Measurements from ENCODE around the gene DYRK3.

Gene DYRK3

GRCh38 chr1:206684478-206685333, 49.4 kb downstream of the DYRK3 start, which contains the start of gene MAPKAPK2:
TSS of gene MAPKAPK2 (plus strand) at chr1:206684905. CDS start at chr1:206685230, 325 bp downstream.
- DNase-seq, result no peak

GRCh38 chr1:206685334-206685768, 50.0 kb downstream of the DYRK3 start:
- no peak for DNase-seq

GRCh38 chr1:206685769-206686477, 50.6 kb downstream of the DYRK3 start:
- no peak for DNase-seq

GRCh38 chr1:206686478-206687249, 51.3 kb downstream of the DYRK3 start:
- no peak for DNase-seq

- no peak for DNase-seq
Observed at GRCh38 chr1:206687251-206687914, 52.0 kb downstream of the DYRK3 start.

GRCh38 chr1:206687915-206688442, 52.6 kb downstream of the DYRK3 start:
- DNase-seq, result no peak

- no peak for DNase-seq
Observed at GRCh38 chr1:206690516-206690915, 55.2 kb downstream of the DYRK3 start.

- DNase-seq, result no peak
Observed at GRCh38 chr1:206691604-206692003, 56.3 kb downstream of the DYRK3 start.

- DNase-seq, result no peak
Observed at GRCh38 chr1:206693029-206693428, 57.7 kb downstream of the DYRK3 start.

GRCh38 chr1:206693592-206693991, 58.3 kb downstream of the DYRK3 start:
- no peak for DNase-seq

GRCh38 chr1:206694171-206695124, 59.1 kb downstream of the DYRK3 start:
- DNase-seq, result no peak

- DNase-seq, result no peak
Observed at GRCh38 chr1:206695733-206696132, 60.4 kb downstream of the DYRK3 start.

GRCh38 chr1:206696812-206697585, 61.7 kb downstream of the DYRK3 start:
- DNase-seq, result no peak

GRCh38 chr1:206698011-206698410, 62.7 kb downstream of the DYRK3 start:
- DNase-seq, result no peak
